ENCODE data around the gene CDH23. TPM values are rescaled to one million over a fixed set of nuclear protein-coding genes. Genes with fewer than 3 reads are reported as not detected.

The CDH23 gene
- total RNA-seq, 4 donors from 2014 or later: 0.72 to 4.1 (median 2.2) TPM

- Histone ChIP-seq H3K36me3 (no peaks in the 10 kb centered on the region), H3K27me3 (no peaks in the 10 kb centered on the region), H3K4me3 (no peak overlapping the region), H3K9me3 (no peaks in the 10 kb centered on the region), H3K4me1 (peaks cover 4% of the 10 kb centered on the region), H3K27ac (no peak overlapping the region)
- DNase-seq (ENCODE audit: low spot score in 2 of 2): no peak
- 58% methylated on average over 7 of the region's 7 CpGs for WGBS
- no peak for TF ChIP-seq POLR2A (IDR thresholded peaks at IDR 0.05)
- TF ChIP-seq EP300 (IDR thresholded peaks at IDR 0.05): no peak
- TF ChIP-seq CTCF (IDR thresholded peaks at IDR 0.05): no peak
Measured at GRCh38 chr10:71684356-71685173, 287.8 kb downstream of the CDH23 start.

GRCh38 chr10:71685554-71686232 lies 289.0 kb downstream of the CDH23 start:
- H3K9me3 ChIP-seq: no peaks in the 10 kb centered on the region
- DNase-seq (ENCODE audit: low spot score in 2 of 2): no peak
- H3K4me1 ChIP-seq: no peaks in the 10 kb centered on the region
- H3K27ac ChIP-seq: no peak overlapping the region
- H3K27me3 ChIP-seq: no peaks in the 10 kb centered on the region
- no peaks in the 10 kb centered on the region for H3K36me3 ChIP-seq
- WGBS: 72% methylated on average over 13 of the region's 13 CpGs
- no peak for TF ChIP-seq CTCF (IDR thresholded peaks at IDR 0.05)
- TF ChIP-seq EP300 (IDR thresholded peaks at IDR 0.05): no peak
- TF ChIP-seq POLR2AphosphoS5 (IDR thresholded peaks at IDR 0.05): no peak
- TF ChIP-seq POLR2A (IDR thresholded peaks at IDR 0.05): no peak
- H3K4me3 ChIP-seq: no peak overlapping the region

- DNase-seq (ENCODE audit: low spot score in 2 of 2): no peak
- H3K27me3 ChIP-seq: no peaks in the 10 kb centered on the region
- 69% methylated on average over 5 of the region's 5 CpGs for WGBS
Measured at GRCh38 chr10:71687077-71687476, 290.4 kb downstream of the CDH23 start.

GRCh38 chr10:71687480-71687879 lies 290.8 kb downstream of the CDH23 start:
- no peaks in the 10 kb centered on the region for H3K9me3 ChIP-seq
- H3K36me3 ChIP-seq: no peaks in the 10 kb centered on the region
- WGBS: 90% methylated on average over 7 of the region's 9 CpGs
- H3K4me3 ChIP-seq: no peak overlapping the region
- H3K4me1 ChIP-seq: no peaks in the 10 kb centered on the region
- no peak overlapping the region for H3K27ac ChIP-seq
- TF ChIP-seq CTCF (IDR thresholded peaks at IDR 0.05): no peak
- no peak for TF ChIP-seq POLR2A (IDR thresholded peaks at IDR 0.05)
- TF ChIP-seq EP300 (IDR thresholded peaks at IDR 0.05): no peak
- no peak for TF ChIP-seq POLR2AphosphoS5 (IDR thresholded peaks at IDR 0.05)
- DNase-seq (ENCODE audit: low spot score in 2 of 2): no peak
- no peaks in the 10 kb centered on the region for H3K27me3 ChIP-seq

More at GRCh38 chr10:71687077-71687476, 290.4 kb downstream of the CDH23 start:
- no peak overlapping the region for H3K4me3 ChIP-seq
- no peak for TF ChIP-seq POLR2AphosphoS5 (IDR thresholded peaks at IDR 0.05)
- TF ChIP-seq EP300 (IDR thresholded peaks at IDR 0.05): no peak
- no peak for TF ChIP-seq POLR2A (IDR thresholded peaks at IDR 0.05)
- no peaks in the 10 kb centered on the region for H3K9me3 ChIP-seq
- H3K36me3 ChIP-seq: no peaks in the 10 kb centered on the region
- H3K4me1 ChIP-seq: no peaks in the 10 kb centered on the region
- no peak overlapping the region for H3K27ac ChIP-seq

GRCh38 chr10:71688256-71688655 lies 291.5 kb downstream of the CDH23 start:
- Histone ChIP-seq H3K36me3 (no peaks in the 10 kb centered on the region), H3K27ac (no peak overlapping the region), H3K4me3 (no peak overlapping the region), H3K9me3 (no peaks in the 10 kb centered on the region), H3K4me1 (no peaks in the 10 kb centered on the region), H3K27me3 (no peaks in the 10 kb centered on the region)
- 95% methylated on average over 3 of the region's 3 CpGs for WGBS
- DNase-seq (ENCODE audit: low spot score in 2 of 2): no peak
- TF ChIP-seq POLR2A (IDR thresholded peaks at IDR 0.05): no peak
- no peak for TF ChIP-seq CTCF (IDR thresholded peaks at IDR 0.05)
- TF ChIP-seq EP300 (IDR thresholded peaks at IDR 0.05): no peak
- TF ChIP-seq POLR2AphosphoS5 (IDR thresholded peaks at IDR 0.05): no peak

All from suprapubic skin (tissue), 4 donors.